Midbrain (tissue), 1 donor: Measurements from ENCODE around the gene KCNH2.

Experiments used
- DNase-seq: peaks from one replicate; lab custom pipeline; 2025; lab: John Stamatoyannopoulos, UW

KCNH2 gene

DNA sequence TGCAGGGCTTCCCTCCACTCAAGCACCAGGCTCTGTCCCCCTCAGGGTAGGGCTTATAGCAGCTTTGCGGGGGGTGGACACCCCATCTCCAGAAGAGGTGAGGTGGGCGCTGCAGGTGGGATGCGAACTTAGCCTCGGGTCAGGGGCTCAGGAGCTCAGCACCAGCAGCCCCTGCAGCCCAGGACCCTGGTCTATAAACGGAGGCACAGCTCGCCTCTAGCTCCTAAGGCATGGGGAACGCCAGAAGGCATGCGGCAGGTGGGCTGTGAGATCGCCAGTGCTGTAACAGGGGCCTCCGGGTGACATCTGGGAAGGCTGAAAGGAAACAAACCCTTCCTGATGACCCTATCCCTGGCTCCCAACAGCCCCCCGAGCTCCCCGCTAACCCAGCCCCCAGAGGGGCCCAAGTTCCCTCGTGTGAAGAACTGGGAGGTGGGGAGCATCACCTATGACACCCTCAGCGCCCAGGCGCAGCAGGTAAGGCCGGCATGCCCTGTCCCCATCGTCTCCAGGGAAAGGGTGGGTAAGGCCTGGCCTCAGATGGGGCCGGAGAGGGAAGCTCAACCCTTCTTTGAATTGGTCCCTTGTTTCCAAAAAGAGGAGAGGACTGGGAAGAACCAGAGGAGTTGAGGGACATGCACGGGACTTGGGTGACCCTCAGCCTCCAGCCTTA, 16.9 kb upstream of the KCNH2 start:
- no peak for DNase-seq

- no peak for DNase-seq
Measured at GRCh38 chr7:150994141-150994837, 16.2 kb upstream of the KCNH2 start.

DNA sequence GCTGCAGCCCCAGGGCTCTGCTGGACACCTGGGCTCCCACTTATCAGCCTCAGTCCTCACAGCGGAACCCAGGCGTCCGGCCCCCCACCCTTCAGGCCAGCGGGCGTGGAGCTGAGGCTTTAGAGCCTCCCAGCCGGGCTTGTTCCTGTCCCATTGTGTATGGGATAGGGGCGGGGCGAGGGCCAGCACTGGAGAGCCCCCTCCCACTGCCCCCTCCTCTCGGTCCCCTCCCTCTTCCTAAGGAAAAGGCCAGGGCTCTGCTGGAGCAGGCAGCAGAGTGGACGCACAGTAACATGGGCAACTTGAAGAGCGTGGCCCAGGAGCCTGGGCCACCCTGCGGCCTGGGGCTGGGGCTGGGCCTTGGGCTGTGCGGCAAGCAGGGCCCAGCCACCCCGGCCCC, 15.4 kb upstream of the KCNH2 start:
- no peak for DNase-seq

- no peak for DNase-seq
Measured at GRCh38 chr7:150992833-150993302, 14.7 kb upstream of the KCNH2 start.

GRCh38 chr7:150992051-150992640, 14.0 kb upstream of the KCNH2 start:
- no peak for DNase-seq

GRCh38 chr7:150990416-150991186, 12.5 kb upstream of the KCNH2 start, which contains the start of gene NOS3:
TSS of gene NOS3 (plus strand) at chr7:150991017. CDS start at chr7:150993804, 2,787 bp downstream.
- DNase-seq, result no peak

DNA sequence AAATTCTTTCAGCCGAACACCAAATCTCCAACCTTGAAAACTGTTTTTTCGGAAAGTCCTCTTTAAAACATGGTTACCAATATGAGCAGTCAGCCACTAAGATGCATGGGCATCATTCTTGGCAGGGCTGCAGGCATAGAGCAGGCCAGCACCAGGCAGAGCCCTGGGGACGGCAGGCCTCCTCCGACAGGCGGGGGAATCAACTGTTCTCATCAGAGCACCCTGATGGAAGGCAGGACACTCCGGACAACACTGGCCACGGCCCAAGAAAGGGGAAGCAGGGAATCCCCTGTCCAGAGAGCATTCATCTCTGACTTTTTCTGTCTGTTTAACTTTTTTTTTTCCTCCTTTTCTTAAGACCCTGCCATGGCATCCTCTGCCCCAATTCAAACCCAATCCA, 11.3 kb upstream of the KCNH2 start:
- no peak for DNase-seq

DNA sequence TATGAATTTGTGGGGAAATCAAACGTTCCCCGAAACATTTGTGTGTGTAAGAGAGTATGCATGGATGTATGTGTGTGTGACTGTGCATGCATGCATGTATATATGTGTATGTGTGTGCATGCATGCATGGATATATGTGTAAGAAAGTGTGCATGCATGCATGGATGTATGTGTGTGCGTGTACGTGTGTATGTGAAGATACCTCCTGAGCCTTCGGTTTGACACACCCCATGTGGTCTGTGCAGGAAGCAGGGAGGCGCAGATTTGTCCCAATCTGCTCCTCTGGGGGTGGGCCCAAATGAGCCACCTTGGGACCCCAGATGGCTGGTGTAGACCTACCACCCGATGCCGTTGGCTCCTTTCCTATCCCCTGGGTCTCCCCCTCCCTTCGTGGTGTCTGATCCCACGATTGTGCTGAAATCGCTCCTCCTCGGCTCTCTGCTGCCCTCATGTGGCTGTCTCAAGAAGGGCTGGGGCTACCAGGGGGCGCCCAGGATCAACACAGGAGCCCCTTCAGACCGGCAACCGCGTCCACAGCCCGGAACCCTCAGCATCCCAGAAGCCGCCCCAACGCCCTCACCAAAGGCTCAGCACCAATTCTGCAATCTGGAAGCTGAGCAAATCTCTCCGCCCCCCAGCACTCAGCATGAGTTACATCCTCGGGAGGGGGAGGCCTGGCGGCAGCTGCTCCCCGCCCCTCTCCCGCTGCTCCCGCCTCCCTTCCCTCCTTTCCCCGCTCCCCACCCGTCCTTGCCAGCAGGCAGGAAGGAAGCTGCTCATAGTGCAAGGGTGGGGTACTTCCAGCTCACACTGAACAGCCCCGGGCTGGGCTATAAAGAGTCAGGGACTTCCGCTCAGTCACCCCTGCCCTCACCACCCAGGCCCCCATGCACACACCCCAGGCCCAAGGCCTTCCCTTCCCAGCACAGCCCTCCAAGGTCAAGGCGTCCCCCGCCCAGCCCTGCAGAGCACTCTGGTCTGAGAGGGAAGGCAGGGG, 10.4 kb upstream of the KCNH2 start:
- DNase-seq, result peak; percentile 70

DNA sequence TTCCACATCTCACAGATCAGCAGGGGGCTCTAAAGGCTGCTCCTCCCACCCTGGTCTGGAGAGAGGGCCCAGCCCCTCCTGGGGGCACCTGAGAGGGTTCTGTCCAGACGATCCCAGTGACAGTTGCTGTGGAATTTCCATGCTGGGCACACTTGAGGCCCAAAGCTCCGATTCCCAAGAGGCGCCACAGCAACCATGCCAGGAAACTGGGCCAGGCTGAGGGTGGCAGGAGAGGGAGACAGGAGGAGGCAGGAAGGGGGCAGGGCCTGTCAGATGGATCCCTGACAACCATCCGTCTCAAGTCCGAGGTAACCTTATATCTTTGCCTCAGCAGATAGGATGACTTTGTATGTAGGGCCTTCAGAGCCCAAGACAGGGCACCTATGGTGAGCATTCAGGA, 8.4 kb upstream of the KCNH2 start:
- DNase-seq, result no peak

GRCh38 chr7:150986099-150986512, 8.0 kb upstream of the KCNH2 start:
- peak; percentile 75 for DNase-seq

- DNase-seq, result peak; percentile 40
Measured at GRCh38 chr7:150983893-150984368, 5.8 kb upstream of the KCNH2 start.

GRCh38 chr7:150982351-150982750, 4.2 kb upstream of the KCNH2 start:
- peak; percentile 91 for DNase-seq

- DNase-seq, result no peak
Measured at GRCh38 chr7:150981644-150982043, 3.5 kb upstream of the KCNH2 start.

DNA sequence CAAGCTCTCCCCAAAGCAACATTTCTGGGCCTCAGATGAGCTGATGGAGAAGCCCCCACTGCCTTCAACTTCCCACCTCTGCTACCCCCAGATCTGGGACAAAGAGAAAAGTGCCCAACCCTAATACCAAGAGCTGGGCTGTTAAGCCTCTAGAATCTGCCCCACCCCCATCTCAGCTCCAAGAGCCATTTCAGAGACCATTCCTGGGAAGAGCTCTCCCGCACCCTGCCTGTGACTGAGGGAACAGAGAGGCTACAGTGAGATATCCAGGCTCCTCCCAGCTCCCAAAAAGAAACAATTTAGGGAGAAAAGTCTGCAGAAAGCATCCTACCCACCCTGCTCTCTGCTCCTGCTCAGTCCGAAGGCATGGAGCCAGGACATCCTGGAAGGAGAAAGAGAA, 2.5 kb upstream of the KCNH2 start:
- no peak for DNase-seq

- DNase-seq, result no peak
Measured at GRCh38 chr7:150979713-150980390, 1.7 kb upstream of the KCNH2 start.

GRCh38 chr7:150977382-150978125, 567 bp downstream of the KCNH2 start:
- DNase-seq, result no peak

- no peak for DNase-seq
Measured at GRCh38 chr7:150976529-150977381, 1.4 kb downstream of the KCNH2 start.

GRCh38 chr7:150975536-150976319, 2.4 kb downstream of the KCNH2 start:
- DNase-seq, result no peak
